HG03442 (cell line): ENCODE results near the gene ASIC4.
A peak's percentile ranks its signal among the peaks of the same experiment; 100 is the strongest.

Experiments
- ATAC-seq: cut with Tn5 transposase; IDR thresholded peaks from one replicate; pipeline ENCODE4 v1.9.1; 2021; ENCODE audit warnings: mild to moderate bottlenecking, moderate library complexity; ENCODE audit not compliant: unreplicated experiment

The ASIC4 gene, protein sequence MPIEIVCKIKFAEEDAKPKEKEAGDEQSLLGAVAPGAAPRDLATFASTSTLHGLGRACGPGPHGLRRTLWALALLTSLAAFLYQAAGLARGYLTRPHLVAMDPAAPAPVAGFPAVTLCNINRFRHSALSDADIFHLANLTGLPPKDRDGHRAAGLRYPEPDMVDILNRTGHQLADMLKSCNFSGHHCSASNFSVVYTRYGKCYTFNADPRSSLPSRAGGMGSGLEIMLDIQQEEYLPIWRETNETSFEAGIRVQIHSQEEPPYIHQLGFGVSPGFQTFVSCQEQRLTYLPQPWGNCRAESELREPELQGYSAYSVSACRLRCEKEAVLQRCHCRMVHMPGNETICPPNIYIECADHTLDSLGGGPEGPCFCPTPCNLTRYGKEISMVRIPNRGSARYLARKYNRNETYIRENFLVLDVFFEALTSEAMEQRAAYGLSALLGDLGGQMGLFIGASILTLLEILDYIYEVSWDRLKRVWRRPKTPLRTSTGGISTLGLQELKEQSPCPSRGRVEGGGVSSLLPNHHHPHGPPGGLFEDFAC

GRCh38 chr2:219514196-219514761 lies at the start of gene ASIC4:
TSS of gene ASIC4 (plus strand) at chr2:219514482. CDS start at chr2:219514725, 243 bp downstream.
- no peak for ATAC-seq

GRCh38 chr2:219465659-219466561 lies 48.4 kb upstream of the ASIC4 start:
- no peak for ATAC-seq

DNA sequence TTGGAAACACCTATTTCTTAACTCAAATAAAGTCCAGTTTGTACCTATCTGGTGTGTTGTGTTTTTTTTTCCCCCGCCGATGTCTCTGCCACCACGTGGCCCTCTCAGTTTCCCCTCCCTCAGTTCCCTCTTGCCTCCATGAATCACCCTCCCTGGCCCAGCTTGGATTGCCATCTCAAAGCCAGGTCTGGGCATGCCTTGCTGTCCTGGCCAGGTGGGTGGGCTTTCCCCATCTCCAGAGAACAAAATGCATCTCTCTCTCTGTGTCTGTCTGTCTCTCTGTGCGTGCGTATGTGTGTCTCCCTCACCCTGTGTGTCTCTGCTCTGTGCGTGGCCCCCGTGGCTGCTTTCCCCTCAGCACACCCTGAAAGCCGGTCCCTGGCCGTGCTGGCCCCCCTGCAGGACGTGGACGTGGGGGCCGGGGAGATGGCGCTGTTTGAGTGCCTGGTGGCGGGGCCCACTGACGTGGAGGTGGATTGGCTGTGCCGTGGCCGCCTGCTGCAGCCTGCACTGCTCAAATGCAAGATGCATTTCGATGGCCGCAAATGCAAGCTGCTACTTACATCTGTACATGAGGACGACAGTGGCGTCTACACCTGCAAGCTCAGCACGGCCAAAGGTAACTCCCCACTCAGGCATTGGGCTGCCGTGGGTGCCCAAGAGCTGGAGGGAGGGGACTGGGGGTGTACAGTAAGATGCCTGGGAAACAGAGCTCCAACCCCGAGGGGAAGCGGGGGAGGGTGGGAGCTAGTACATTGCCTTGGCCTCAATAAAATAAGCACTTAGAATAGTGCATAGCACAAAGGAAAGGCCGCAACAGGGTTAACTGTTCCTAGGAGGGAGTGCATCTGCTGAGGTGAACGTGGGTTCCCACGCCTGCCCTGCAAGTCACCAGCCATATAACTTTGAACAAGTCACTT lies 47.2 kb upstream of the ASIC4 start:
- no peak for ATAC-seq

GRCh38 chr2:219467736-219468075 lies 46.6 kb upstream of the ASIC4 start:
- no peak for ATAC-seq

- ATAC-seq = no peak
Observed at GRCh38 chr2:219468410-219469185, 45.7 kb upstream of the ASIC4 start.

GRCh38 chr2:219469186-219469724 lies 45.0 kb upstream of the ASIC4 start:
- no peak for ATAC-seq

GRCh38 chr2:219470429-219470828 lies 43.9 kb upstream of the ASIC4 start:
- ATAC-seq = no peak

- no peak for ATAC-seq
Observed at GRCh38 chr2:219471476-219472371, 42.6 kb upstream of the ASIC4 start.

DNA sequence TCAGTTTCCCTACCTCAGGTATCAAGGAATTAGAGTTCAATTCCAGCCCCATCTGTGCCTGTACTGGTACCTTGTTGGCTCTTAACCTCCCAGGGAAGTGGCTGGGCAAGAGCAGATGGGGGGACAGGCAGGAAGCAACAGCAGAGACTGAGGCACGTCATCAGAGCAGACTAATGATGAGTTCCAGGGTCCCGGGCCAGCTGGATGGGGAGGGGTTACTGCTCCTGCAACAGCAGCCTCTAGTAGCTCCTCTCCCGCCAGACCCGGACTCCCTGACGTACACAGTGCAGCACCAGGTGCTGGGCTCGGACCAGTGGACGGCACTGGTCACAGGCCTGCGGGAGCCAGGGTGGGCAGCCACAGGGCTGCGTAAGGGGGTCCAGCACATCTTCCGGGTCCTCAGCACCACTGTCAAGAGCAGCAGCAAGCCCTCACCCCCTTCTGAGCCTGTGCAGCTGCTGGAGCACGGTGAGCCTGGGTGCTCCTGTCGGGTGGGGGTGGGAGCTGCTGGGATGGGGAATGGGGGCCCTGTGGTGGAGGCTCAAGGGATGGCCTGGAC lies 41.6 kb upstream of the ASIC4 start:
- ATAC-seq = no peak

- ATAC-seq = no peak
Observed at GRCh38 chr2:219473511-219473910, 40.8 kb upstream of the ASIC4 start.

DNA sequence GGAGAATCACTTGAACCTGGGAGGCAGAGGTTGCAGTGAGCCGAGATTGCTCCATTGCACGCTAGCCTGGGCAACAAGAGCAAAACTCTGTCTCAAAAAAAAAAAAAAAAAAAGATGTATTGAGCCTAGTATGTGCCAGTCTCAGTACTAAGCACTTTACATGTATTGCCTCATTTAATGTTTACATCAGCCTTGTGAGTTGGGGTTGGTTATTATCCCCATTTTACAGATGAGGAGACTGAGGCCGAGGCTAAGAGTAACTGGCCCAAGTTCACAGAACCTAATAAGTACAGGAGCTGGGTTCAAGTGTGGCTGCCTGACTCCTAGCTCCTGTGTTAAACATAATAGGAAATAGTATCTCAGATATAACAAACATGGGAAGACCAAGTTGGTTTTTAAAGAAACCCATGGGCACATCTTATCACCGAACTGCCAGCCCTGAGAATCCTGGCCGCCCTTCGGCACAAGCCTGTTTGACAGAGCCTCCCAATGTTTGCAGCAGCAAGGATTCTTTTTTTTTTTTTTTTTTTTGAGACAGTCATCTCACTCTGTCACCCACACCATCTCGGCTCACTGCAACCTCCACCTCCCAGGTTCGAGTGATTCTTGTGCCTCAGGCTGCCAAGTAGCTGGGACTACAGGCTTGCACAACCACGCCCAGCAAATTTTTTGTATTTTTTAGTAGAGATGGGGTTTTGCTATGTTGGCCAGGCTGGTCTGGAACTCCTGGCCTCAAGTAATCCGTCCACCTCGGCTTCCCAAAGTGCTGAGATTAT lies 39.8 kb upstream of the ASIC4 start:
- no peak for ATAC-seq

DNA sequence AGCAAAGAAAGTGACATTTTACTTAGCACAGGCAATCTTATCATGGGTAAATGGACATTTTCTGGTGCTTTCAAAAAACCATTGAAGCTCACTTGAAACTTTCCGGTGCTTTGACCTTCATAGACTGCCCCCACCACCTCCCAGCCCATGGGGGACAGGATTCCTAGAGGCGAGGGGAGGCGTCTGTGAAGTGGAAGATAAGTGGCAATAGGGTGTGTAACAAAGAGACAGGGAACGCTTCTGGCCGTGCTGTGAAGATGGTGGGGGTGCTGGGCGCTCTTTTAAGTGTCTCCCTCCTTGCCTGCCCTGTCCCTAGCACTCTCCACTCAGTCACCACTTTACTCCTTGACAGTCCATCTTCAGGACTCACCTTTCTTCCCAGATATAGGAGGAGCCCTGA lies 39.0 kb upstream of the ASIC4 start:
- no peak for ATAC-seq

DNA sequence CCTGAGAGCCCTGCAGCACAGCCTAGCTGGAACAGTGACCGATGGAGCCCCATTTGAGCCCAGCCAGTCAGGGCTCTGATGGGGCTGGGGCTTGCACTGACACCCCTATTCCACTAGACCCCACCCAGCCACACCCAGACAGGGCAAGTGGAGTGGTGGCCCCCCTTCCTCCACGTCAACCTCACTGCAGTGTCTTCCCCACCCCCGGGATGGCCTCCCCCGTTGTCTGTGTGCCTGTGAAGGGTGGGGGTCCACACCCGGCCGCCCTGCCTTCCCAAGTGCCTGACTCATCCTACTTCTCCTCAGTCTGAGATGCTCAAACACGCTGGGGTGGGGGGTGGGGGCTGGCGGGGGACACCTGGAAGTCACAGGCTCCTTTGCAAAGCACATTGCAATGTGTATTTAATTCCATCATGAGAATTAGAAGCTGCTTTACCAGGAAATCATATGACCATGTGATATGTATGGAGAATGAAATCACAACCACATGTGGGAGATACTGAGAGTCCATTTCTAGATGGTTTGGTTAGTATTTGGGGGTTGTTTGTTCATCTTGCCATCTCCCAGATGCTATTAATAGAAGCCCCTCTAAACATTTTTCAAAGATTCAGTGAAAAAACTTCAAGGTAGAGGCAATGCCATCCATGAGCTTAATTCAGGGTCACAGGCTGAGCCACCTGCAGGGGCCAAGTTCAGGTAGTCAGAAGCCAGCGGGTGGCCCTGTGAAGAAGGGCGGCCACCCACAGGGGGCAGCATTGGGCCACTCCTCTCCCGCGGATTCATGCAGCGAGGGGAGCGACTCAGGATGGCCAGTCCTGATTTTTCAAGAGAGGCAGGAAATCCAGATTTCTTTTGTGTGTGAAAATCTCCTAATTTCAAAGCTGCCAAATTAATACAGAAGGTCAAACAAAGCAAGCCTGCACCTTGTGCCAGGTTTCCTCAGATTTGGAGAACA lies 38.3 kb upstream of the ASIC4 start:
- ATAC-seq = peak; percentile 63

DNA sequence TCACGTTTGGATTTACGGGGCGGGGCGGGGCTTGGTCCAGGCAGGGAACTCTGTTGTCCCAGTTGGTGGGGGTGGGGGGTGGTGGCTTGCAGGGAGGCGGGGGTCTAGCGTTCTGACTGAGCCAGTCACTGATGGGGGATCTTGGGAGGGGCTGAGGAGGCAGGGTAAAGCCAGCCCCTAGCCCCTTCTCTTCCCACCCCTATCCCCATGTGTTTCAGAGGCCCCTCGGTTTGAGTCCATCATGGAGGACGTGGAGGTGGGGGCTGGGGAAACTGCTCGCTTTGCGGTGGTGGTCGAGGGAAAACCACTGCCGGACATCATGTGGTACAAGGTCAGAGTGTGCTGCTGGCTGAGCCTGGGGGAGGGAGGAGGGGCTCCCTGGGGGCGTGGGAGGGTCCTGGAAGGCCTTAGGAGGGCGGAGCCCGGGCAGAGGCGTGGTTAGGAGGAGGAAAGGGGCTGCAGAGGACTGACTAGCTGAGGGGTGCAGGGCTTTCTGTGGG lies 37.6 kb upstream of the ASIC4 start:
- no peak for ATAC-seq

DNA sequence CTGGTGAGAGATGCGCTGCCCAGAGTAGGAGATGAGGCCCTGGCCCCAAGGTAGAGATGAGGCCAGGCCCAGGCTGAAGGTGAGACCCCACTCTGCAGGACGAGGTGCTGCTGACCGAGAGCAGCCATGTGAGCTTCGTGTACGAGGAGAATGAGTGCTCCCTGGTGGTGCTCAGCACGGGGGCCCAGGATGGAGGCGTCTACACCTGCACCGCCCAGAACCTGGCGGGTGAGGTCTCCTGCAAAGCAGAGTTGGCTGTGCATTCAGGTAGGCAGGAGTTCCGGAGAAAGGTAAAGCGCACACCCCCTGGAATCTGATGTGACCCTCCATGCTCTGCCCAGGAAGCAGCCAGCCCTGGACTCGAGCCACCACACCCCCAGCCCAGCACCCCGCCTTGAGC lies 37.1 kb upstream of the ASIC4 start:
- no peak for ATAC-seq

DNA sequence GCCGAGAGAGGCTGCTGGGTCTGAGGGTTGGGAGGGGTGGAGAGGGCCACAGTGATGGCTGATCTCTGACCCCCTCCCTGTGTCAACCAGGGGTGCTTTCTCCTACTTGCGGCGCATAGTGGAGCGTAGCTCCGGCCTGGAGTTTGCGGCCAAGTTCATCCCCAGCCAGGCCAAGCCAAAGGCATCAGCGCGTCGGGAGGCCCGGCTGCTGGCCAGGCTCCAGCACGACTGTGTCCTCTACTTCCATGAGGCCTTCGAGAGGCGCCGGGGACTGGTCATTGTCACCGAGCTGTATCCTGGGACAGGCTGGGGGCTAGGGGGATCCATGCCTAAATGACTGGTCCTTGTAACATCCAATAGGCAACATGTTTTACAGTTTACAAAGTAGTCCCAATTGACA lies 36.5 kb upstream of the ASIC4 start:
- no peak for ATAC-seq
